HG02798 (cell line): ENCODE measurements around the gene REEP6.

Experiments used
- ATAC-seq: cut with Tn5 transposase; IDR thresholded peaks from one replicate; pipeline ENCODE4 v1.9.1; 2021; ENCODE audit warnings: mild to moderate bottlenecking; ENCODE audit not compliant: unreplicated experiment, poor library complexity

Gene REEP6

GRCh38 chr19:1540365-1540925 lies 49.5 kb downstream of the REEP6 start:
- no peak for ATAC-seq
